Right lobe of liver (tissue), 6 donors: ENCODE data around the gene PHC1. TPM values are rescaled to one million over a fixed set of nuclear protein-coding genes. Genes with fewer than 3 reads are reported as not detected.

Source experiments
- ATAC-seq, 4 donors: fragments of 200-7000 bp; cut with Tn5 transposase; one replicate each; pipeline ENCODE4 v1.9.1; 2020; ENCODE audit warnings: mild to moderate bottlenecking in 4 of 4, moderate library complexity in 4 of 4
- DNase-seq, 3 donors: peaks; one replicate each; pipeline ENCODE4 v3.0.0-alpha.2; 2020
- H3K27ac ChIP-seq, 3 donors: fragments of 200-600 bp; one replicate each; pipeline ENCODE4 v1.8.0; 2022
- H3K27me3 ChIP-seq, 2 donors: fragments of 200-600 bp; one replicate each; pipeline ENCODE4 v1.8.0; 2022
- H3K36me3 ChIP-seq, 4 donors: fragments of 200-600 bp; sonication (generic) in 1 of 4; one replicate each; pipeline versions ENCODE4 v1.5.1 to v1.8.0; 2017 to 2022; ENCODE audit warnings: control low read depth in 1 of 4
- H3K4me1 ChIP-seq, 4 donors: fragments of 200-600 bp; sonication (generic) in 1 of 4; one replicate each; pipeline versions ENCODE4 v1.5.1 to v1.8.0; 2017 to 2022; ENCODE audit warnings: control low read depth in 1 of 4
- H3K4me3 ChIP-seq, 3 donors: fragments of 200-600 bp; one replicate each; pipeline ENCODE4 v1.8.0; 2022
- H3K9me3 ChIP-seq, 4 donors: fragments of 200-600 bp; sonication (generic) in 1 of 4; one replicate each; pipeline versions ENCODE4 v1.5.1 to v1.8.0; 2017 to 2022; ENCODE audit warnings: control low read depth in 1 of 4
- POLR2A ChIP-seq: fragments of 450-650 bp; IDR thresholded peaks from one replicate; pipeline ENCODE4 v1.6.1; 2017; ENCODE audit warnings: antibody characterized with exemption, mild to moderate bottlenecking
- WGBS: methylation state at CpG from one replicate; pipeline ENCODE4 v1.1.6; 2018; ENCODE audit warnings: low coverage, low lambda C conversion rate; ENCODE audit not compliant: insufficient coverage; ENCODE audit errors: missing lambda C conversion rate; 5-methylcytosine and 5-hydroxymethylcytosine counted together
- intact Hi-C, 2 donors: fragments of 100-400 bp; cut with DNase I; formaldehyde crosslinking; loops; one replicate each; pipeline versions ENCODE4 v1.11.2 to v1.14.1; 2022
- total RNA-seq, 6 experiments: library from RNA; depleted of rRNA in 2 of 6; stranded (reverse); fragments of >200 nt in 2 of 6; fragmentation: NEBNext Ultra II Directional in 3 of 6; extraction: Animal tissue kit (Norgen Biotek cat#: 25700) in 3 of 6; gene quantifications; one replicate each; pipeline versions ENCODE4 v1.1.0 to v1.2.4, GENCODE V29; 2016 to 2023
- TF ChIP-seq, protein P1 (sequence below), 4 donors: fragments of 200-600 bp in 3 of 4; fragments of 450-650 bp in 1 of 4; IDR thresholded peaks; one replicate each; pipeline versions ENCODE4 v1.5.1 to v1.8.0; 2016 to 2022; ENCODE audit warnings: antibody characterized with exemption in 4 of 4, mild to moderate bottlenecking in 2 of 4
- donor health status: DM: no; HTN: yes; CAD: no.
- donor health status: DM: no; HTN: no; CAD: no.
- donor health status: DM: no; HTN: no; CAD: no.
- donor health status: DM: no; HTN: yes; CAD: no.
- donor health status: DM: no; HTN: yes; CAD: no.

The PHC1 gene
- total RNA-seq, 6 experiments from 2014 or later = 3.3 to 15.0 (median 7.4) TPM

GRCh38 chr12:8870586-8870985 lies 43.7 kb upstream of the PHC1 start:
- WGBS = 71% methylated on average over 1 of the region's 1 CpG
- no peak overlapping the region for H3K27ac ChIP-seq
- DNase-seq (no peak), ATAC-seq (no peak)
- no peak overlapping the region for H3K4me3 ChIP-seq
- H3K4me1 ChIP-seq = no peaks in the 10 kb centered on the region
- H3K27me3 ChIP-seq = no peaks in the 10 kb centered on the region
- TF ChIP-seq, protein P1, sequence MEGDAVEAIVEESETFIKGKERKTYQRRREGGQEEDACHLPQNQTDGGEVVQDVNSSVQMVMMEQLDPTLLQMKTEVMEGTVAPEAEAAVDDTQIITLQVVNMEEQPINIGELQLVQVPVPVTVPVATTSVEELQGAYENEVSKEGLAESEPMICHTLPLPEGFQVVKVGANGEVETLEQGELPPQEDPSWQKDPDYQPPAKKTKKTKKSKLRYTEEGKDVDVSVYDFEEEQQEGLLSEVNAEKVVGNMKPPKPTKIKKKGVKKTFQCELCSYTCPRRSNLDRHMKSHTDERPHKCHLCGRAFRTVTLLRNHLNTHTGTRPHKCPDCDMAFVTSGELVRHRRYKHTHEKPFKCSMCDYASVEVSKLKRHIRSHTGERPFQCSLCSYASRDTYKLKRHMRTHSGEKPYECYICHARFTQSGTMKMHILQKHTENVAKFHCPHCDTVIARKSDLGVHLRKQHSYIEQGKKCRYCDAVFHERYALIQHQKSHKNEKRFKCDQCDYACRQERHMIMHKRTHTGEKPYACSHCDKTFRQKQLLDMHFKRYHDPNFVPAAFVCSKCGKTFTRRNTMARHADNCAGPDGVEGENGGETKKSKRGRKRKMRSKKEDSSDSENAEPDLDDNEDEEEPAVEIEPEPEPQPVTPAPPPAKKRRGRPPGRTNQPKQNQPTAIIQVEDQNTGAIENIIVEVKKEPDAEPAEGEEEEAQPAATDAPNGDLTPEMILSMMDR (IDR thresholded peaks at IDR 0.05) = no peak
- TF ChIP-seq POLR2A = no peak
- no peaks in the 10 kb centered on the region for H3K36me3 ChIP-seq
- intact Hi-C loops = no loop called here
- H3K9me3 ChIP-seq = no peaks in the 10 kb centered on the region

- no peak overlapping the region for H3K4me3 ChIP-seq
- H3K27me3 ChIP-seq = no peaks in the 10 kb centered on the region
- DNase-seq = no peak
- TF ChIP-seq, protein P1 (IDR thresholded peaks at IDR 0.05) = no peak
- no peak for TF ChIP-seq POLR2A
- ATAC-seq = no peak
- intact Hi-C loops = no loop called here
- no peaks in the 10 kb centered on the region for H3K4me1 ChIP-seq
- no peak overlapping the region for H3K27ac ChIP-seq
- no peaks in the 10 kb centered on the region for H3K36me3 ChIP-seq
- H3K9me3 ChIP-seq = no peaks in the 10 kb centered on the region
These were observed 43.2 kb upstream of the PHC1 start for GRCh38 chr12:8871068-8871467.

GRCh38 chr12:8876887-8877286 lies 37.4 kb upstream of the PHC1 start:
- H3K4me1 ChIP-seq = no peaks in the 10 kb centered on the region
- H3K27ac ChIP-seq = no peak overlapping the region
- TF ChIP-seq POLR2A = no peak
- TF ChIP-seq, protein P1 (IDR thresholded peaks at IDR 0.05) = no peak
- no peaks in the 10 kb centered on the region for H3K36me3 ChIP-seq
- H3K9me3 ChIP-seq = no peaks in the 10 kb centered on the region
- no peak overlapping the region for H3K4me3 ChIP-seq
- no peaks in the 10 kb centered on the region for H3K27me3 ChIP-seq
- 29% methylated on average over 4 of the region's 4 CpGs for WGBS
- ATAC-seq (no peak), DNase-seq (no peak)
- intact Hi-C loops = no loop called here

GRCh38 chr12:8886502-8887284 lies 27.6 kb upstream of the PHC1 start:
- DNase-seq (no peak), ATAC-seq (no peak)
- intact Hi-C loops = loop anchor here in 1 of 2 donors (5.0 kb wide), 1 partner anchor 209 kb away; no protein-coding TSS in a partner anchor
- 77% methylated on average over 6 of the region's 6 CpGs for WGBS
- Histone ChIP-seq H3K36me3 (no peaks in the 10 kb centered on the region), H3K4me1 (no peaks in the 10 kb centered on the region), H3K27ac (no peak overlapping the region), H3K9me3 (no peaks in the 10 kb centered on the region), H3K4me3 (no peak overlapping the region), H3K27me3 (no peaks in the 10 kb centered on the region)
- TF ChIP-seq POLR2A = no peak
- TF ChIP-seq, protein P1 (IDR thresholded peaks at IDR 0.05) = no peak
